ENCODE results near the gene DLG1. TPM values are rescaled to one million over a fixed set of nuclear protein-coding genes. Genes with fewer than 3 reads are reported as not detected.

The DLG1 gene
- total RNA-seq, 2 donors from 2014 or later = 59.0 to 98.2 TPM

DNA sequence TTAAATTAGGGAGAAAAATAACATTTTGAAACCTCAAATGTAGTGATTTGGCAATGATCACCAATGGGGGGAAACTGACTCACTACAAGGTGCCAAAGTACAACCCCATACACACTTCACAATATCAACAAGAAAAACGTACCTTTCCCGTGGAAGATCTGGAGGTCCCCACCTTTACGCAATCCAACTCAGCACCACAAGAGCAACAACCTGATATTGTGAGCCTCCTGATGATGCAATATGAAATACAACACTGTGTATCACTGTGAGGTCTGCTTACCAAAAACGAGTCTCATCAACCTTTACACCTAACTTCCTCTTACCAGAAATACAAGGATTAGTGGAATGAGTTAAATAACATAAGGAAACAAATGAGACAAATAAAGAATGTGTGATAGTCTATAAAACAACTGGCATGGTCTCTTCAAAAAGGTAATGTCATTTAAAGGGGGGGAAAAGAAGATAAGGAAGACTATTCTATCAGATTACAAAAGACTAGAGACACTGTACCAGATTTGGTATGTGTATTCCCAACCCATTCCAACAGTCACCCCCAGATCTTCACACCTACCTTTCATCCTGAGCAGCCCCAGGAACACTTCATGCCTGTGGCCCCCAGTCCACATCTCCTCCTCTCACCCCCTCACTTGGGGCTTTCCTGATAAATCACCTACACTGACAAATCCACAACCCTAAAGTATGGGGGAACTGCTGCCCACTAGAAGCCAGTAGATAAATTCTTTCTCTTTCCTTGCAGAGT is 27.7 kb downstream of the DLG1 start:
- Histone ChIP-seq H3K4me3 (no peak overlapping the region), H3K9me3 (no peaks in the 10 kb centered on the region), H3K27ac (no peak overlapping the region), H3K4me1 (replicated peaks) (no peaks in the 10 kb centered on the region), H3K27me3 (replicated peaks; ENCODE audit: insufficient read depth) (no peaks in the 10 kb centered on the region), H3K36me3 (no peaks in the 10 kb centered on the region)
- intact Hi-C loops (cut with DNase I) = no loop called here
- WGBS = 76% methylated on average over 4 of the region's 4 CpGs
- DNase-seq (ENCODE audit: low spot score) = no peak
- TF ChIP-seq POLR2A (IDR thresholded peaks at IDR 0.05) = no peak
- TF ChIP-seq, protein P1, sequence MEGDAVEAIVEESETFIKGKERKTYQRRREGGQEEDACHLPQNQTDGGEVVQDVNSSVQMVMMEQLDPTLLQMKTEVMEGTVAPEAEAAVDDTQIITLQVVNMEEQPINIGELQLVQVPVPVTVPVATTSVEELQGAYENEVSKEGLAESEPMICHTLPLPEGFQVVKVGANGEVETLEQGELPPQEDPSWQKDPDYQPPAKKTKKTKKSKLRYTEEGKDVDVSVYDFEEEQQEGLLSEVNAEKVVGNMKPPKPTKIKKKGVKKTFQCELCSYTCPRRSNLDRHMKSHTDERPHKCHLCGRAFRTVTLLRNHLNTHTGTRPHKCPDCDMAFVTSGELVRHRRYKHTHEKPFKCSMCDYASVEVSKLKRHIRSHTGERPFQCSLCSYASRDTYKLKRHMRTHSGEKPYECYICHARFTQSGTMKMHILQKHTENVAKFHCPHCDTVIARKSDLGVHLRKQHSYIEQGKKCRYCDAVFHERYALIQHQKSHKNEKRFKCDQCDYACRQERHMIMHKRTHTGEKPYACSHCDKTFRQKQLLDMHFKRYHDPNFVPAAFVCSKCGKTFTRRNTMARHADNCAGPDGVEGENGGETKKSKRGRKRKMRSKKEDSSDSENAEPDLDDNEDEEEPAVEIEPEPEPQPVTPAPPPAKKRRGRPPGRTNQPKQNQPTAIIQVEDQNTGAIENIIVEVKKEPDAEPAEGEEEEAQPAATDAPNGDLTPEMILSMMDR (IDR thresholded peaks at IDR 0.05) = no peak
- TF ChIP-seq POLR2AphosphoS5 (IDR thresholded peaks at IDR 0.05) = no peak

DNA sequence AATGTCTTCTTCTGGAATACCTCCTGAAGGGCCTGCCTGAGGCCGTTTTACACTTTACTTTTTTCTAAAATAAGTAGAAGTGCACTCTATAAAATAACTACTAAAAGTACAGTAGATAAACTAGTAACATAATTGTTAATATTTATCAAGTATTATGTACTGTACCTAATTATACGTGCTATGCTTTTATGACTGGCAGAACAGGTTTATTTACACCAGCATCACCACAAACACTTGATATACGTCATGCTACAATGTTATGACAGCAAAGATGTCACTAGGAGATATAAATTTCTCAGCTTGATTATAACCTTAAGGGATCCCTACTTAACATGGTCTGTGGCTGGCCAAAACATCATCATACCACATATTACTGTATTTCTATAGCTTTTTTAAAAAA is 29.4 kb downstream of the DLG1 start:
- 56% methylated on average over 3 of the region's 3 CpGs for WGBS
- TF ChIP-seq POLR2A (IDR thresholded peaks at IDR 0.05) = no peak
- TF ChIP-seq, protein P1 (IDR thresholded peaks at IDR 0.05) = no peak
- no peak for TF ChIP-seq POLR2AphosphoS5 (IDR thresholded peaks at IDR 0.05)
- H3K4me3 ChIP-seq = no peak overlapping the region

DNA sequence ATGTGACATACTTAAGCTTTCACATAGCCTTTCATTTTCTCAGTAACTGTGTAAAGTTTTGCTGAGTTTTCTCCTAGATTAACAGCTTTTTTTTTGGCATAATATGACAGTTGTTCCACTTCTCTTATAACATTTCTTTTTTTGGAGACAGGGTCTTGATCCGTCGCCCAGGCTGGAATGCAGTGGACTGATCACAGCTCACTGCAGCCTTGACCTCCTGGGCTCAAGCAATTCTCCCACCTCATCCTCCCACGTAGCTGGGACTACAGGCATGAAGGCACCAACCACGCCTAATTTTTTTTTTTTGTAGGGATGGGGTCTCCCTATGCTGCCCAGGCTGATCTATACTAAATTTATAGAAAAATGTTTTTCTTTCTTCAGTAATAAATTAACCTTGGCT is 30.1 kb downstream of the DLG1 start:
- Histone ChIP-seq H3K4me3 (no peak overlapping the region), H3K27me3 (replicated peaks; ENCODE audit: insufficient read depth) (no peaks in the 10 kb centered on the region), H3K27ac (no peak overlapping the region), H3K36me3 (no peaks in the 10 kb centered on the region), H3K9me3 (no peaks in the 10 kb centered on the region), H3K4me1 (replicated peaks) (no peaks in the 10 kb centered on the region)
- no peak for DNase-seq (ENCODE audit: low spot score)
- WGBS = 69% methylated on average over 4 of the region's 4 CpGs
- intact Hi-C loops (cut with DNase I) = no loop called here
- TF ChIP-seq, protein P1 (IDR thresholded peaks at IDR 0.05) = no peak
- TF ChIP-seq POLR2AphosphoS5 (IDR thresholded peaks at IDR 0.05) (no peak), POLR2A (IDR thresholded peaks at IDR 0.05) (no peak)

More for the DNA sequence above, 29.4 kb downstream of the DLG1 start:
- DNase-seq (ENCODE audit: low spot score) = no peak
- Histone ChIP-seq H3K9me3 (no peaks in the 10 kb centered on the region), H3K36me3 (no peaks in the 10 kb centered on the region), H3K4me1 (replicated peaks) (no peaks in the 10 kb centered on the region), H3K27me3 (replicated peaks; ENCODE audit: insufficient read depth) (no peaks in the 10 kb centered on the region), H3K27ac (no peak overlapping the region)
- intact Hi-C loops (cut with DNase I) = no loop called here

DNA sequence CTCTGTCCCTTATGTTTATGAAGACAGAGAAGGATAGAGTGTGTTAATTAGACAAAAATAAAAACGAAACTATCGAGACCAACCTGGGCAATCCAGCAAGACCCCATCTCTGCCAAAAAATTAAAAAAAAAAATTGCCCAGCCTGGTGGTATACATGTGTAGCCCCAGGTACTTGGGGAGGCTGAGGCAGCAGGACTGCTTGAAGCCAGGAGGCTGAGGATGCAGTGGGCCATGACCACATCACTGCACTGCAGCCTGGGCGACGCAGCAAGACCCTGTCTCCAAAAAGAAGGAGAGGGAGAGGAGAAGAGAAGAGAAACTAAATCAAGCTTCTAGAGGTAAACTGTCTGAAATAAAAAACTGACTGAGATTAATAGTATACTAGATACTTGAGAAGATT is 32.1 kb downstream of the DLG1 start:
- DNase-seq (ENCODE audit: low spot score) = no peak
- 98% methylated on average over 4 of the region's 4 CpGs for WGBS
- intact Hi-C loops (cut with DNase I) = no loop called here
- Histone ChIP-seq H3K9me3 (no peaks in the 10 kb centered on the region), H3K4me3 (no peak overlapping the region), H3K27ac (no peak overlapping the region), H3K4me1 (replicated peaks) (no peaks in the 10 kb centered on the region), H3K27me3 (replicated peaks; ENCODE audit: insufficient read depth) (no peaks in the 10 kb centered on the region), H3K36me3 (no peaks in the 10 kb centered on the region)
- TF ChIP-seq POLR2A (IDR thresholded peaks at IDR 0.05) (no peak), POLR2AphosphoS5 (IDR thresholded peaks at IDR 0.05) (no peak)

DNA sequence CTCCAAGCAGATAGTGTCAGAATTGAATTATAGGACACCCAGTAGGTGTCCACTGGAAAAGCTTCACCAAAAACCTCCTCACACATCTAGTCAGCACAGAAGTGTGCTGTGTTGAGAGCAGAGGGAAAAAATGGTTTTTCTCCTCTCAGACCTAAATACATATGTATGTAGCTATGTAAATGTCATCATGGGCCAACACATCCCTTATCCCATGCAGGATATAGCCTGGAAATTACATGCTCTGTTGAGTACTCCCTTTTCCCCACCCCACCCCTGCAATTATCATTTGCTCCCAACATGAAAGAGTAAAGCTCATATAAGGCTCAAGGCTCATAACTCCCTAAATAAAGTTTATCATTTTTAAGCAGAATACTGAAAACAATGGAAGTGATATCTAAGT is 35.7 kb downstream of the DLG1 start:
- no peaks in the 10 kb centered on the region for H3K9me3 ChIP-seq
- H3K4me3 ChIP-seq = no peak overlapping the region
- TF ChIP-seq POLR2A (IDR thresholded peaks at IDR 0.05) (no peak), POLR2AphosphoS5 (IDR thresholded peaks at IDR 0.05) (no peak)
- TF ChIP-seq, protein P1 (IDR thresholded peaks at IDR 0.05) = no peak
- H3K27ac ChIP-seq = no peak overlapping the region
- no peaks in the 10 kb centered on the region for H3K27me3 ChIP-seq (replicated peaks; ENCODE audit: insufficient read depth)
- no peaks in the 10 kb centered on the region for H3K4me1 ChIP-seq (replicated peaks)
- no peaks in the 10 kb centered on the region for H3K36me3 ChIP-seq
- no peak for DNase-seq (ENCODE audit: low spot score)
- intact Hi-C loops (cut with DNase I) = no loop called here
